Measurements from ENCODE around the gene ANP32E. TPM values are rescaled to one million over a fixed set of nuclear protein-coding genes. Genes with fewer than 3 reads are reported as not detected.

Gene ANP32E
- total RNA-seq, 8 experiments from 2014 or later: 34.6 to 147 (median 54.7) TPM

DNA sequence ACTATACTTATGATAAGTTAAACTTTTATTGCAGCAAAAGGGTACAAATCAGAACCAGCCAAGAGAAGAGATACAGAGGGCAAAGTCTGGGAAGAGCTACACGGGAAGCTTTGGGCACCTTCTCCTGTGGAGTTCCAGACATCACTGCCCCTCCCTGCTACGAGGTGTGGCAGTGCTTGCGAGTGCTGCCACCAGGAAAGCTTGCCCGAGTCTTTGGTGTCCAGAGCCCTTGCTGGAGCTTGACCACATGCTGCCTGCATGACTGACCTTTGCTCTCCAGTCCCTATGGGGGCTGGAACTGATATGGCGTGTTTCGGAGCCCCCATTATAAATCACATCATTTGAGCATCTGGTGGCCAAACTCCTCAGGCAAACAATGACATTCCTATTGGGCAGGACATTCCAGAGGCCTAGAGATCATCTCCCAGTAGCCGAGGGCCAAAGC is 62.7 kb downstream of the ANP32E start:
- no peak overlapping the region for H3K4me3 ChIP-seq
- ATAC-seq (replicated peaks in 6 of 8): peak in 3 of 8 experiments; percentile 30 to 61 (median 31)
- H3K27ac ChIP-seq: no peak overlapping the region
- H3K4me1 ChIP-seq (replicated peaks in 1 of 2): peaks cover 5 to 10% of the 10 kb centered on the region in 2 donors
- in situ Hi-C loops (cut with MboI; ENCODE audit: low pct_unique_long_range_greater_than_20kb in 2 of 9, low sequenced_read_pairs in 9 of 9, unreplicated experiment in 9 of 9): no loop called here
- 0 to 80% (median 44%) methylated on average over 1 to 7 of the region's 7 CpGs for WGBS, 10 experiments

DNA sequence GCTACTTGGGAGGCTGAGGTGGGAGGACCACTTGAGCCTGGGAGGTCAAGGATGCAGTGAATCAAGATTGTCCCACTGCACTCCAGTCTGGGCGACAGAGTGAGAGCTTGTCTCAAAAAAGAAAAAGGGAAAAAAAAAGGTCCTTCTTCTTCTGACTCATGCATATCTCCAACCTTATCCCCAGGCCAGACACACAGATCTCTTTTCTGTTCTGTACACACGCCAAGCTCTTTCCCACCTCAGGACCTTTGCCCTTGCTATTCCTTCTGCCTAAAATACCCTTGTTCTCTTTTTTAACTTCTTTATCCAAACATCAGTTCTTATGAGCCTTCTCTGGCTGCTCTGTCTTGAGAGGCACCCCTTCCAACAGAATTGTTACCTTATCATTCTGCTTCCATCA is 64.1 kb downstream of the ANP32E start:
- ATAC-seq (replicated peaks in 6 of 8): no peak
- 71 to 100% (median 85%) methylated on average over 1 to 2 of the region's 2 CpGs; no CpG with 5 or more reads in 3 of the 10 experiments for WGBS, 10 experiments

DNA sequence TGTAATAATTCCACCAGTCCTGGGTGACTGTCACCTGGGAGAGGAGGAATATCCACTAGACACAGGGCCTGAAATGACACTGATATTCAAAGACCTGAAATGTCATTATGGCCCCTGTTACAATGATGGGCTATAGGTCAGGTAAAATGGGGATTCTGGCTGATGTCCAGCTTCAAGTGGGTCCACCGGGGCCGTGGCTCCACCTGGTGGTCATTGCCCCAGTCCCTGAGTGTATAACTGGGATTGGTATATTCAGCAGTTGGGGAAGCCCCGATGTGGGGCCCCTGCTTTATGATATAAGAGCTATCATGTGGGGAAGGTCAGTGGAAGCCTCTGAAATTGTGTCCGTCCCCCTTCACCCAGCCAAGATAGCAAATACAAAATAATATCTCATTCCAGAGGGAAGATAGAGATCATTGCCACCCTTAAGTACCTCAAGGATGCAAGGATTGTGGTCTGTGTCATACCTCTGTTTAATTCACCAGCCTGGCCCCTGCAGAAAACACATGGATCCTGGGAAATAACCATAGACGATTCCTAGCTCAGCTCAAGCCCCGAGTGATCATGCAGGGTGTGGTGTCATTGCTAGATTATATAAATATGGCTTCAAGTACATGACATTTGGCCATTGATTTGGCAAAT is 66.8 kb downstream of the ANP32E start:
- in situ Hi-C loops (cut with MboI; ENCODE audit: low pct_unique_long_range_greater_than_20kb in 2 of 9, low sequenced_read_pairs in 9 of 9, unreplicated experiment in 9 of 9): loop anchor here in 1 of 9 experiments (10.0 kb wide), 1 partner anchor 94 kb away; no protein-coding TSS in a partner anchor

More for the DNA sequence above, 64.1 kb downstream of the ANP32E start:
- Histone ChIP-seq H3K4me3 (no peak overlapping the region), H3K27ac (no peak overlapping the region), H3K4me1 (replicated peaks in 1 of 2) (peaks cover 5 to 10% of the 10 kb centered on the region in 2 donors)
- in situ Hi-C loops (cut with MboI; ENCODE audit: low pct_unique_long_range_greater_than_20kb in 2 of 9, low sequenced_read_pairs in 9 of 9, unreplicated experiment in 9 of 9): no loop called here

More for the DNA sequence above, 66.8 kb downstream of the ANP32E start:
- no peak overlapping the region for H3K4me3 ChIP-seq
- peak; percentile 68 to 86 (median 81) for ATAC-seq (replicated peaks in 6 of 8)
- 0 to 60% (median 29%) methylated on average over 1 to 6 of the region's 6 CpGs; no CpG with 5 or more reads in 3 of the 10 experiments for WGBS, 10 experiments
- H3K27ac ChIP-seq: no peak overlapping the region
- peaks cover 9 to 10% of the 10 kb centered on the region in 2 donors for H3K4me1 ChIP-seq (replicated peaks in 1 of 2)

Other genes starting within 250 kb of the ANP32E start
- gene OTUD7B, start 225.4 kb downstream of the ANP32E start, total RNA-seq: 10 to 100 TPM in 6 of 8 experiments, 1 to 10 TPM in 2; 9.5 to 17.7 (median 11.9) TPM
- gene VPS45, start 168.3 kb downstream of the ANP32E start, total RNA-seq: 100 to 1,000 TPM in 2 of 8 experiments, 10 to 100 TPM in 6; 37.4 to 109 (median 75.6) TPM
- 100 to 1,000 TPM in 1 of 8 experiments, 10 to 100 TPM in 7; 28.1 to 143 (median 48.9) TPM for gene PLEKHO1, start 86.2 kb downstream of the ANP32E start, total RNA-seq
- gene CA14, start 21.7 kb upstream of the ANP32E start, total RNA-seq: 10 to 100 TPM in 5 of 8 experiments, 1 to 10 TPM in 2, under 1 TPM in 1; 0.56 to 86.1 (median 28.3) TPM
- gene APH1A, start 32.9 kb upstream of the ANP32E start, total RNA-seq: 100 to 1,000 TPM in 5 of 8 experiments, 10 to 100 TPM in 3; 70.5 to 134 (median 109) TPM
- gene C1orf54, start 36.7 kb upstream of the ANP32E start, total RNA-seq: 100 to 1,000 TPM in 1 of 8 experiments, 10 to 100 TPM in 4, 1 to 10 TPM in 3; 1.9 to 104 (median 50.2) TPM
- 10 to 100 TPM in 1 of 8 experiments, 1 to 10 TPM in 5, under 1 TPM in 2; 0.72 to 11.6 (median 5.8) TPM for gene CIART, start 46.4 kb upstream of the ANP32E start, total RNA-seq
- 100 to 1,000 TPM; 104 to 198 (median 121) TPM for gene MRPS21, start 57.7 kb upstream of the ANP32E start, total RNA-seq
- gene PRPF3, start 85.4 kb upstream of the ANP32E start, total RNA-seq: 10 to 100 TPM; 32.5 to 78.4 (median 62.0) TPM
- 10 to 100 TPM in 7 of 8 experiments, 1 to 10 TPM in 1; 9.1 to 37.4 (median 23.7) TPM for gene RPRD2, start 128.0 kb upstream of the ANP32E start, total RNA-seq

Data from motor neuron (in vitro differentiated cells).